Stimulated activated CD8-positive, alpha-beta memory T cell treated with anti-CD3 and anti-CD28 coated beads, Interleukin-12 subunit alpha, Interleukin-12 subunit beta, amount 100 ng/mL, for 1 hour (primary cell): Measurements from ENCODE around the gene CLNK.

Experiments
- DNase-seq: peaks from one replicate; pipeline ENCODE4 v3.0.0-alpha.2; 2020; ENCODE audit warnings: low read depth

CLNK gene, protein sequence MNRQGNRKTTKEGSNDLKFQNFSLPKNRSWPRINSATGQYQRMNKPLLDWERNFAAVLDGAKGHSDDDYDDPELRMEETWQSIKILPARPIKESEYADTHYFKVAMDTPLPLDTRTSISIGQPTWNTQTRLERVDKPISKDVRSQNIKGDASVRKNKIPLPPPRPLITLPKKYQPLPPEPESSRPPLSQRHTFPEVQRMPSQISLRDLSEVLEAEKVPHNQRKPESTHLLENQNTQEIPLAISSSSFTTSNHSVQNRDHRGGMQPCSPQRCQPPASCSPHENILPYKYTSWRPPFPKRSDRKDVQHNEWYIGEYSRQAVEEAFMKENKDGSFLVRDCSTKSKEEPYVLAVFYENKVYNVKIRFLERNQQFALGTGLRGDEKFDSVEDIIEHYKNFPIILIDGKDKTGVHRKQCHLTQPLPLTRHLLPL

DNA sequence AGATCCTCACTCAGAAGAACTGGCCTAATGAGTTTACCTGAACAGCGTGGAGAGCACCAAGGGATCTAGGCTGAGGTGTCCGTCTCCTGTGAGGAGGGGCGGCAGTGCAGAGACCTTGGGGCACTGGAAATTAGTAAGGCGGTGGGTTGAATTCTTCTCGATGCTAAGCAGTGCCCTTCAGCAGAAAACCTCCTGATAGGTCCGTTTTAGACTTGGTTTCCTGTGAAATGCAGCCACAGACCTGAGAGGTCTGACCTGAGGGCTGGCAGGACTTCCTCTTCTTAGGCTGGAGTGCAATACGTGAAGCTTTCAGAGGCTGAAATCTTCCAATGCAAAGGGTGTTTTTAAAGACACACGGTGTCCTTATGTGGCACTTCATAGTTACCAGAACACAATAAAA lies at the start of gene CLNK:
Gene CLNK (minus strand): TSS at position 138 of the 400 bp plus-strand sequence. CDS start 16,899 bp downstream, outside the sequence.
- no peak for DNase-seq

DNA sequence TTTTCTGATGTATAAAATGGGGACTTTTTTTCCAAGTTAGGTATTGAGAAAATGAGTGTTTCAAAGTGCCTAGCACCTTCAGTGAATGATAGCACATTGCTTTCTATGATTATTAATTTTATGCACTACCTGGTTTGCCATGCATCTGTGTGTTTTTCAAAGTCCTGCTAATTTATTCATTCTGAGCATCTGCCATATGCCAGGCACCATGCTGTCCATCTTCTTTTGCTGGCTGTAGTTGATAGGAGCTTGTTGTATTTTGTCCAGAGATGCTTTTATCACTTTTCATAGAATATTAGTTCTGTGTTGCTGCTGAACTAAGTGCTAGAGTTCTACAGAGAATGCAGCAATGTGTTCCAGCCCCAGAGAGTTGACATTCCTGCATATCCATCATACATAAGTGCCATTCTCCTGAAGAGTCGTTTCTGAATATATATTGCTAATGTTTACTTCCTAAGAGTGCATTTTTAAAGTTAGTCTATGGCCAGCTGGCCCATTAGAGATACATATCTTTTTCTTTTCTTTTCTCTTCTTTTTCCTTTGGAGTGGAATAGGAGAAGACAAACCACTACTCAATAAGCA lies 49.0 kb upstream of the CLNK start:
- no peak for DNase-seq

DNA sequence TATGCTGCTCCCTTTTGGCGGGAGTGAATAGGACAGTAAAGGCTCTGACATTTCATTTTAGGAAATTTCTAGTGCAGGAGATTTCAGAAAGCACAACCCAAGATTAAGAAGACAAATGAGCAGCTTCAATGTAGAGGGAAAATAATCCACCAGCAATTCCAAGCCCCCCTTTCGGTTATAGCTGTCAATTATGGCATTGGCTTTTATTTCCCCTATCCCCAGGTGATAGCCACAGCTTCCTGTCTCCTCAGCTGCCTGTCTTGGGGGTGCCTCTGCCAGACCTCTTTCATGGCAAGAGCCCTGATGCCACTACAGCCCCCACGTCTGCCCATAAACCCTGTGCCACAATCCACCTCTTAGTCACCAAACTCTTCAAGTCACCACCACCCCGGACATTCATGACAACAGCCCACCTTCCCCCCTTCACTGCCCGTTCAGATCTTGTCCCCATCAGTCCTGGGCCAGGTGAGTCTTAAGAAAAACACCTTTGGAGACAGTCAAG lies 48.4 kb upstream of the CLNK start:
- DNase-seq = no peak

GRCh38 chr4:10732235-10732913 lies 47.8 kb upstream of the CLNK start:
- DNase-seq = no peak

DNA sequence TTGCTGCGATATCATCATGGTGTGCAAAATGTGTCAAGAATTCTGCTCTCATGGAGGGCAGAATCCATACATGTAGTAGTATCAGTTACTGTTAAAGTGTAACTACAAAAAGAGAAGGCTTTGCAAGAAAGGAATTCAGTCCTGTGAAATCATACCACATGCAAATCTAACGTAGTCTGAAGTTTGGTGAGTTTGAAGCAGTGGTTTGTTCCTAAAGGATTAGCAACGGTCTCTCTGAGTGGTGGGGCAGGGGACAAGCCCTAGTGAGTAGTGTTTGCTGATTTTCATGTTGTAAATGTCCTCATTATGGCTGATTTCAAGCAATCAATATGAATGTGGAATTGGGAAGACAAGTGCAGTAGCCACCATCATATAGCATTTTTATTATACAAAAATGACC lies 47.1 kb upstream of the CLNK start:
- no peak for DNase-seq

DNA sequence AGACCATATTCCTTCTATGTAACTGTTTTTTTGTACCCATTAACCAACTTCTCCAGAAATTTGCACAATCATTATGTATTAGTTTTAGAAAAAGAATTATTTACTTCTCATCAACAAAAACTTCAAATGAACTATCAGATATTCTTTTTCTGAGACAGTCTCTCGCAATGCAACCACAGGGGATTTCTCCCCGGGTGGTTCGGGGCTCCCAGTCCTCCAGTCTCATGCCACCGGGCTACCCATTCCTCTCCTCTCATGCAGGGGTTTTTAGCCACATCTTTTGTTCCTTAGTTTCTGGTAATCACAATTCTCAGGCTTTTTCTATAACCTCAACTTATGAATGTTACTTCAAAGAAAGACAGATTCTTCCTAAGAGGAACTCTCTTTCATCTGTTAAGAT lies 46.6 kb upstream of the CLNK start:
- no peak for DNase-seq

DNA sequence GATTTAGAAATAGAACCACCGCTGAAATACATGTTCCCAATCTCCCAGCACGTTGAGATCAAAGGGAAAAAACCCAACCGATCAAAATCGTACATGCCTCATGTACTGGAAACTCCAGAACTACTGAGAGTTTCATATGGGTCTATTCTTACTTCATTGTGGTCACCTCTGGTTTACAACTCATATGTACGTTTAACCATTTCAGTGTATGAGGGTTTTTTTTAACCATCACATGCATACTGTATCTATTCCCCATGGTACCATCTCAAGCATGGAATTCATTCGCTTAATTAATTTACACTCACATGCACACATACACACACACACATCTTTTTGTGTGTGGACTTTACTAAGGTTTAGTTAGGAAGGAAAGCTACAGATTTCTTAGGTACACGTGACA lies 46.0 kb upstream of the CLNK start:
- no peak for DNase-seq

GRCh38 chr4:10730019-10730418 lies 45.5 kb upstream of the CLNK start:
- no peak for DNase-seq

DNA sequence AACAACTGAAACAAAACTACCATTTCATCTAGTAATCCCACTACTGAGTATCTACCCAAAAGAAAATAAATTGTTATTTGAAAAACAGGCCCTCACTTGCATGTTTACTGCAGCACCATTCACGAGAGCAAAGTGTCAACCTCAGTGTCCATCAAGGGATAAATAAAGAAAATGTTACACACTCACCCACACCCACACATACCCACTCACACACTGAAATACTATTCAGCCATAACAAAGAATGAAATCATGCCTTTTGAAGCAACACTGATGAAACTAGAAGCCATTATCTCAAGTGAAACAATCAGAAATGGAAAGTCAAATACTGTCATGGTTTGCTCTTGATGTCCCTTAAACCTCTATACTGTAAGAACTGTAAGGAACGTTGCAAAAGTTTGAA lies 44.8 kb upstream of the CLNK start:
- no peak for DNase-seq

GRCh38 chr4:10728016-10728415 lies 43.4 kb upstream of the CLNK start:
- no peak for DNase-seq

- DNase-seq = no peak
These were observed 42.7 kb upstream of the CLNK start for GRCh38 chr4:10727140-10727880.

GRCh38 chr4:10722957-10723356 lies 38.4 kb upstream of the CLNK start:
- DNase-seq = no peak

- no peak for DNase-seq
These were observed 37.0 kb upstream of the CLNK start for GRCh38 chr4:10721616-10722015.

DNA sequence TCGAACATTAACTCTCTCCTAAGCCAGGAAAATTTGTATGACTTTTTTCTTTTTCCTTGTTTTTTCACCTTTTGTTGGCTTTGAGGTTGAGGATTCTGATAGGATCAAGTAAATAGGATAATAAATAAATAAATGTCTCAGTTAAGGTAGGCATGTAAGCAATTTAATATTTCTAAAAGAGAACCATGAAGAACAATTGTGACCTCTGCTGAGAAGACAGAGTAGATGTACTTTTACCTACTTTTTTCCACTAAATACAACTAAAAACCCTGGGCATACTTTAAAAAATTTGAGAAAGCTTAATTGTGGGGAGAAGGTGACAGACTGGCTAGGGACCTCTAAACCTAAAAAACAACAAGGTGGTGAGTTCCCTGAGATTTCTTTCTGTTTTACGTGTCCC lies 31.6 kb upstream of the CLNK start:
- DNase-seq = no peak

DNA sequence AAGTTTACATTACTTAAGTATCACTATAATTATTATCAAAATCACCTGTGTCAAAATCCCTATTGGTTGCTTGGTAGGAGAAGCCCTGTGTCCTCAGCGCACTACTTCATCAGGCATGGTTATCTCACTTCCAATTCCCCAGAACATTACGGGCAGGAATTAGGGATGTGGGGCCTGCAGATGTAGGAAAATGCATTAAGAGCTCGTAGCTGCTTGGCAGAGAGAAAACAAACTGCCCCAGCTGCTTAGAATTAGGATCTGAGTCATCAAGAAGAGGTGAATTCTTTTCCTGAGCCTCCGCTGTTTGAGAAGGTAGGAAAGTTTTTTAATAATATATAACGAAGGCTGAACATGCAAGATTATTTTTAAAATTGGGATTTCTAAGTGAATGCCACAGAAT lies 31.1 kb upstream of the CLNK start:
- DNase-seq = no peak

DNA sequence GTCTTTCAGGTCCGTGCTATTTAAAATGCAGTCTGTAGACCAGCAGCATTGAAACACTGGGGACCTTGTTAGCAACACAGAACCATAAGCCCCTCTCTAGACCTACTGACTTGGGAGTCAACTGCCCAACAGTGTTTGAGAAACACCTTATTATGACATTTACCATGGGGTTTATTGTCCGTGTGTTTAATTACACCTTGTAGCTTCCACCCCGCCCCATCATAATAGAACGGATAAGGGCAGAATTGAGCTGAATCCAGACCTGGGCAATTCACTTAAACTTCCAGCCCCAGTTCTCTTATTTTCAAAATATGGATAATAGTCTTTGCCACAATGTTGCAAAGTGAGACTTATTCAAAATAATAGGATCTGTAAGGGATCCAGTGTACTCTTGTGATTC lies 30.6 kb upstream of the CLNK start:
- DNase-seq = no peak

- no peak for DNase-seq
These were observed 29.0 kb upstream of the CLNK start for GRCh38 chr4:10713591-10713990.

DNA sequence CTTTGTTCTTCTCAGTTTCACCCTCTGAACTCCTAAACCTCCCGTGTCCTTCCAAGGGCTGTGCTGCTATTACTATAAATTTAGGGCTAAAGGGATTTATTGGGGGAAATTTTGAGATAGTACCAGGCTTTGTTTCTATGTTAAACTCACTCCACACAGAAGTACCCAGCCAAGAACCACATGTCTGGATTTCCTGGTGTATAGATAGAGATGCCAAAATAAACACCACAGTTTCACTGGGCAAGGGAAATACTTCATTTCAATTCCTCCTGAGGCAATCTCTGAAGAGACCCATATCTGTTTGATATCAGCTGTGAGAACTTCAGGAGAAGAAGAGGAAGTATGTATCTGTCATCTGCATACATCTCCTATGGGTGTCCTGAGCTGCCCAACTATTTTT lies 21.7 kb upstream of the CLNK start:
- DNase-seq = no peak

GRCh38 chr4:10704430-10704810 lies 19.9 kb upstream of the CLNK start:
- no peak for DNase-seq

DNA sequence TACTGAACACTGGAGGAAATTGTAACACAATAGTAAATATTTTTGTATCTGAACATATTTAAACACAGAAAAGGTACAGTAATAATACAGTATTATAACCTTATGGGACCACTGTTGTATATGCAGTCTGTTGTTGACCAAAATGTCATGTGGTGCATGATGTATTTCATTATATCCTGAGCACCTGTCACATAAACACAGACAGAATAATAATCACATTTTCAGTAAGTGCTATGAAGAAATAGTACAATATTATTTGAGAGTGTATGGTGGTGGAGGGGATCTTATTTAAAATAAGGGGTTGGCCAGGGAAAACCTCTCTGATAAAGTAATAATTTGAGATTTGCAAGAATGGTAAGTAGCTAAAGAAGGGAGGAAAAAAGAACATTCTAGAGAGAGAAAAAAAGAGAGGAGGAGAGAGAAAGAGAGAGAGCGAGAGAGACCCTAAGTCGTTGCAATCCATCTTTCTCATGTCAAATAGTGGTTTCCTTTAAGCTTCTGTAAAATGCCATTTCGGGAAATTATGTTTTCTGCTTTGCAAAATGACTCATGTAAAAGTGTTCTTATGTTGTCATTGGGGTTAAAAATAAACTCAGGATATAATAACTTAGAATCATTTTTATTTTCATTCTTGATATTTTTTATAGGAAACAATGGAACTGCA lies 19.3 kb upstream of the CLNK start:
- no peak for DNase-seq

DNA sequence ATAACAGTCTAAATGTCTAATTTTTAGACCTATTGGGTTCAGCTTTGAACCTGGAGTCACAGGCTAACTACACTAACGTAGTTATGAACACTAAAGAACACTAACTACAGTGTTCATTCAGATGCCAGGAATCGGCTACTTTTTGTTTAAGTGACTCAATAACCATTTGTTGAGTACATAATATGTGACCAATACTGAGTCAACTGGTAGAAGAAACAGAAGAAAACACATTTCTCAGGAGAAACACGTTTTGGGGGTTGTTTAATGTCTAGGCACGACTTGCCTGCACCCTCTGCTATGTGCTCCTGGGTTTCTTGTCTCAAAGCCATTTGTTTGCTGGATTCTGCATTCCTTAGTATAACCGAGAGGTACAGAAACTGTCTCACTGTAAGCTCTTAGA lies 18.6 kb upstream of the CLNK start:
- DNase-seq = no peak
